Measurements from ENCODE around the gene KIAA1958. TPM values are rescaled to one million over a fixed set of nuclear protein-coding genes. Genes with fewer than 3 reads are reported as not detected.

The KIAA1958 gene
- total RNA-seq, 3 donors from 2014 or later = 2.9 to 16.5 (median 11.8) TPM

DNA sequence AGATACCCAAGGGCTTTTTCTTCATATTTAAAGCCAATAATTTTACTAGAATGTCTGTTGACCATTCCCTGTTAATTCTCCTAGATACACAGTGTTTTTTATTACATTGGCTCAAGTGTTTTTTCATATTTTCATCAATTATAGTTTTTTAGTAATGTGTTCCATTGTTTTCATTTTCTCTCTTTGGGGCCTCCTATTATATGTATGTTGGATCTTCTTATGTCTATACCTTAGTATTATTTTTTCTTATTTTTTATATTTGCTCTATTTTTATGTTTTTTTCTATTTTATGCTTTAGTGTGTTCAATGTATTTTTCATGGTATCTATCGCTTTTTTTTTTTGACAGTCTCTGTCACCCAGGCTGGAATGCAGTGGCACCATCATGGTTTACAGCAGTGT lies 7.5 kb downstream of the KIAA1958 start:
- no peak for DNase-seq (ENCODE audit: low spot score in 2 of 2)
- Histone ChIP-seq H3K4me3 (no peak overlapping the region), H3K4me1 (no peaks in the 10 kb centered on the region), H3K27ac (no peak overlapping the region), H3K27me3 (no peaks in the 10 kb centered on the region), H3K9me3 (peaks cover 0 to 22% of the 10 kb centered on the region in 2 donors), H3K36me3 (no peaks in the 10 kb centered on the region)
- intact Hi-C loops (cut with DNase I; ENCODE audit: low total_unique reads) = no loop called here
- TF ChIP-seq POLR2AphosphoS5 (IDR thresholded peaks at IDR 0.05) (no peak), POLR2A (IDR thresholded peaks at IDR 0.05) (no peak)
- TF ChIP-seq, protein P1, sequence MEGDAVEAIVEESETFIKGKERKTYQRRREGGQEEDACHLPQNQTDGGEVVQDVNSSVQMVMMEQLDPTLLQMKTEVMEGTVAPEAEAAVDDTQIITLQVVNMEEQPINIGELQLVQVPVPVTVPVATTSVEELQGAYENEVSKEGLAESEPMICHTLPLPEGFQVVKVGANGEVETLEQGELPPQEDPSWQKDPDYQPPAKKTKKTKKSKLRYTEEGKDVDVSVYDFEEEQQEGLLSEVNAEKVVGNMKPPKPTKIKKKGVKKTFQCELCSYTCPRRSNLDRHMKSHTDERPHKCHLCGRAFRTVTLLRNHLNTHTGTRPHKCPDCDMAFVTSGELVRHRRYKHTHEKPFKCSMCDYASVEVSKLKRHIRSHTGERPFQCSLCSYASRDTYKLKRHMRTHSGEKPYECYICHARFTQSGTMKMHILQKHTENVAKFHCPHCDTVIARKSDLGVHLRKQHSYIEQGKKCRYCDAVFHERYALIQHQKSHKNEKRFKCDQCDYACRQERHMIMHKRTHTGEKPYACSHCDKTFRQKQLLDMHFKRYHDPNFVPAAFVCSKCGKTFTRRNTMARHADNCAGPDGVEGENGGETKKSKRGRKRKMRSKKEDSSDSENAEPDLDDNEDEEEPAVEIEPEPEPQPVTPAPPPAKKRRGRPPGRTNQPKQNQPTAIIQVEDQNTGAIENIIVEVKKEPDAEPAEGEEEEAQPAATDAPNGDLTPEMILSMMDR (IDR thresholded peaks at IDR 0.05) = no peak

DNA sequence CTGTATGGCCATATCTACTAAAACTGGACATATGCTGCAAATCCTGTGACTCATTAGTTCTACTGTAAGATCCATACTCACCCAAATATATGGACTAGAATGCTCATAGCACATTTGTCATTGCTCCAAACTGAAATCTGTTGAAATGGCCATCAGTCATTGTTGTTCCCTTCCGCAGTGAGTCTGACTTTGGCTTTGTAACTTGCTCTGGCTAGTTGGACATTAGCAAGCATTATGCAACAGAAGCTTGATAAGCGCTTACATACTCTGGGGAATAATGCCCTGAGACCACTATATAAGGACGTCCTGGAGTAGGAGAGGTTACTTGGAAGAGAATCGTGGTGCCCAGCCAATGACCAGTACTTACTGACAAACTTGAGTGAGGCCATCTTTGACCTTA lies 9.0 kb downstream of the KIAA1958 start:
- Histone ChIP-seq H3K27me3 (no peaks in the 10 kb centered on the region), H3K27ac (no peak overlapping the region)

DNA sequence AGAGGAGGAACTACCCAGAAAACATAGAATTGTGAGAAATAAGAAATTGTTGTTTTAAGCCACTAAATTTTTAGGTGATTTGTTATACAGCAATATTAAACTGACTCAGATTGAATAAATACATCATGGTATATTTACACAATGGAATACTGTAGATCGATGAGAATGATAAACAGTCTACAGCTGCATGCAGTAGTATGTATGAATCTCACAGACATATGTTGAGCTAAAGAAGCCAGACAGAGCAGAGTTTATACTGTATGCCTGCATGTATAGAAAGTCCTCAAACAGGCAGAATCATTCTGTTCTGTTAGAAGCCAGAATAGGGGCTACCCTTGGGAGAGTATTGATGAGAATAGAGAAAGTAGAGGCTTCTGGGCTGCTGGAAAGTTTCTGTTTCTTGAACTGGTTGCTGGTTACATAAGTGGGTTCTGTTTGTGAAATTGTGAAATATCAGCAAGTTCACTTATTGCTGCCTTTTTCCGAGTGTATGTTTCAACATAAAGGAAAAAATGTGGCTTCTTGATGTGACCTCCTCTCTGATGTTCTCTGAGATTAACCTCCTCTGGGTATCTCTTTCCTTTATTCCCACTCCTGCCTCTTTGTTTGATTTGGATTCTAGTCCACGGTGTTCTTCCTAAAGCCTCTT lies 9.6 kb downstream of the KIAA1958 start:
- H3K4me1 ChIP-seq = no peaks in the 10 kb centered on the region
- H3K9me3 ChIP-seq = peaks cover 0 to 22% of the 10 kb centered on the region in 2 donors
- intact Hi-C loops (cut with DNase I; ENCODE audit: low total_unique reads) = no loop called here
- TF ChIP-seq, protein P1 (IDR thresholded peaks at IDR 0.05) = no peak
- no peak for TF ChIP-seq POLR2AphosphoS5 (IDR thresholded peaks at IDR 0.05)
- TF ChIP-seq POLR2A (IDR thresholded peaks at IDR 0.05) = no peak
- no peak for DNase-seq (ENCODE audit: low spot score in 2 of 2)
- H3K36me3 ChIP-seq = no peaks in the 10 kb centered on the region
- H3K27ac ChIP-seq = no peak overlapping the region
- H3K27me3 ChIP-seq = no peaks in the 10 kb centered on the region
- H3K4me3 ChIP-seq = no peak overlapping the region

More for the DNA sequence above, 9.0 kb downstream of the KIAA1958 start:
- H3K4me1 ChIP-seq = no peaks in the 10 kb centered on the region
- H3K36me3 ChIP-seq = no peaks in the 10 kb centered on the region
- intact Hi-C loops (cut with DNase I; ENCODE audit: low total_unique reads) = no loop called here
- no peak overlapping the region for H3K4me3 ChIP-seq
- TF ChIP-seq, protein P1 (IDR thresholded peaks at IDR 0.05) = no peak
- TF ChIP-seq POLR2AphosphoS5 (IDR thresholded peaks at IDR 0.05) = no peak
- TF ChIP-seq POLR2A (IDR thresholded peaks at IDR 0.05) = no peak
- no peak for DNase-seq (ENCODE audit: low spot score in 2 of 2)
- H3K9me3 ChIP-seq = peaks cover 0 to 22% of the 10 kb centered on the region in 2 donors

DNA sequence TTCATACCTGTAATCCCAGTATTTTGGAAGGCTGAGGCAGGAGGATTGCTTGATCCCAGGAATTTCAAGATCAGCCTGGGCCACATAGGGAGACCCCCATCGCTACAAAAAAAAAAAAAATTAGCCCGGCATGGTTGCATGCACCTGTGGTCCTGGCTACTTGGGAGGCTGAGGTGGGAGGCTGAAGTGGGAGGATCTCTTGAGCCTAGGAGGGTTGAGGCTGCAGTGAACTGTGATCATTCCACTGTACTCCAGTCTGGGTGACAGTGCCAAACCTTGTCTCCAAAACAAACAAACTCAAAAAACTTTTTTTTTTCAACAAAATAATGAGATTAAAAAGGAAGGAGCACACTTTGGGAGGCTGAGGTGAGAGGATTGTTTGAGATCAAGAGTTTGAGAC lies 14.2 kb downstream of the KIAA1958 start:
- H3K4me3 ChIP-seq = no peak overlapping the region
- no peak overlapping the region for H3K27ac ChIP-seq
- no peaks in the 10 kb centered on the region for H3K4me1 ChIP-seq
- intact Hi-C loops (cut with DNase I; ENCODE audit: low total_unique reads) = no loop called here
- H3K9me3 ChIP-seq = no peaks in the 10 kb centered on the region
- H3K36me3 ChIP-seq = no peaks in the 10 kb centered on the region
- no peak for DNase-seq (ENCODE audit: low spot score in 2 of 2)
- no peaks in the 10 kb centered on the region for H3K27me3 ChIP-seq
- TF ChIP-seq, protein P1 (IDR thresholded peaks at IDR 0.05) = no peak
- TF ChIP-seq POLR2A (IDR thresholded peaks at IDR 0.05) = no peak
- TF ChIP-seq POLR2AphosphoS5 (IDR thresholded peaks at IDR 0.05) = no peak

DNA sequence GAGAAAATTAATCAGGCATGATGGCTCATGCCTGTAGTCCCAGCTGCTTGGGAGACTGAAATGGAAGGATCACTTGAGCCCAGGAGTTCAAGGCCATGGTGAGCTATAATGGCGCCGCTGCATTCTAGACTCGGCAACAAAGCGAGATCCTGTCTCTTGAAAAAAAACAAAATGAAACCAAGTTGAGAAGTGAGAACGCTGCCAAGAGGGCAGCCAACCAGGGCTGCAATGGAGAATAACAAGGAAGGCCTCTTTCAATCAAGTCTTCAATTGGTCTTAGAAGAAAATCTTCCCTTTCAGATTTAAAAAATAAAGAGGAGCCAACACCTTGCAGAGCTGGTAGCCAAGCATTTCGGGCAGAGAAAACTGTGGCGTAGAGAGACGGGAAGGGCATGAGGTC lies 14.7 kb downstream of the KIAA1958 start:
- Histone ChIP-seq H3K36me3 (no peaks in the 10 kb centered on the region), H3K9me3 (no peaks in the 10 kb centered on the region), H3K27me3 (no peaks in the 10 kb centered on the region), H3K4me3 (no peak overlapping the region), H3K27ac (no peak overlapping the region), H3K4me1 (no peaks in the 10 kb centered on the region)
- DNase-seq (ENCODE audit: low spot score in 2 of 2) = no peak
- TF ChIP-seq POLR2AphosphoS5 (IDR thresholded peaks at IDR 0.05) (no peak), POLR2A (IDR thresholded peaks at IDR 0.05) (no peak)
- TF ChIP-seq, protein P1 (IDR thresholded peaks at IDR 0.05) = no peak
- intact Hi-C loops (cut with DNase I; ENCODE audit: low total_unique reads) = no loop called here

All from breast epithelium (tissue), 4 donors.